Mucosa of descending colon (tissue), 3 donors: ENCODE measurements around the gene PRDM15. TPM values are rescaled to one million over a fixed set of nuclear protein-coding genes. Genes with fewer than 3 reads are reported as not detected.

Source experiments
- ATAC-seq: fragments of 200-7000 bp; cut with Tn5 transposase; one replicate; pipeline ENCODE4 v1.9.1; 2020; ENCODE audit warnings: mild to moderate bottlenecking, moderate library complexity
- DNase-seq, 3 donors: peaks; one replicate each; pipeline ENCODE4 v3.0.0-alpha.2; 2020
- H3K36me3 ChIP-seq: fragments of 200-600 bp; one replicate; pipeline ENCODE4 v1.8.0; 2021; ENCODE audit warnings: low read depth, mild to moderate bottlenecking
- H3K4me1 ChIP-seq: fragments of 200-600 bp; one replicate; pipeline ENCODE4 v1.8.0; 2021; ENCODE audit warnings: low read depth, mild to moderate bottlenecking
- H3K4me3 ChIP-seq: fragments of 200-600 bp; one replicate; pipeline ENCODE4 v1.8.0; 2021; ENCODE audit warnings: mild to moderate bottlenecking
- H3K9me3 ChIP-seq: fragments of 200-600 bp; one replicate; pipeline ENCODE4 v1.8.0; 2021; ENCODE audit warnings: mild to moderate bottlenecking
- intact Hi-C, 2 donors: fragments of 100-400 bp; cut with DNase I in 1 of 2; cut with micrococcal nuclease in 1 of 2; formaldehyde crosslinking; loops; one replicate each; pipeline versions ENCODE4 v1.11.0 to v1.11.1; 2022; cut with DNase I, micrococcal nuclease
- total RNA-seq, 3 donors: library from RNA; stranded (reverse); fragmentation: NEBNext Ultra II Directional in 2 of 3; extraction: Animal tissue kit (Norgen Biotek cat#: 25700) in 2 of 3; gene quantifications; one replicate each; pipeline versions ENCODE4 v1.2.1 to v1.2.4, GENCODE V29; 2021 to 2023
- TF ChIP-seq, protein P1 (sequence below): fragments of 200-600 bp; IDR thresholded peaks from one replicate; pipeline ENCODE4 v1.8.0; 2022; ENCODE audit warnings: antibody characterized with exemption, mild to moderate bottlenecking
- donor health status: DM: no; HTN: no; CAD: no; lungs with moderate emphysema.
- donor health status: DM: no; HTN: no; CAD: no.
- donor health status: DM: no; HTN: yes; CAD: no.

PRDM15 gene
- total RNA-seq, 3 donors from 2014 or later: 7.4 to 10.3 (median 8.3) TPM

- TF ChIP-seq, protein P1, sequence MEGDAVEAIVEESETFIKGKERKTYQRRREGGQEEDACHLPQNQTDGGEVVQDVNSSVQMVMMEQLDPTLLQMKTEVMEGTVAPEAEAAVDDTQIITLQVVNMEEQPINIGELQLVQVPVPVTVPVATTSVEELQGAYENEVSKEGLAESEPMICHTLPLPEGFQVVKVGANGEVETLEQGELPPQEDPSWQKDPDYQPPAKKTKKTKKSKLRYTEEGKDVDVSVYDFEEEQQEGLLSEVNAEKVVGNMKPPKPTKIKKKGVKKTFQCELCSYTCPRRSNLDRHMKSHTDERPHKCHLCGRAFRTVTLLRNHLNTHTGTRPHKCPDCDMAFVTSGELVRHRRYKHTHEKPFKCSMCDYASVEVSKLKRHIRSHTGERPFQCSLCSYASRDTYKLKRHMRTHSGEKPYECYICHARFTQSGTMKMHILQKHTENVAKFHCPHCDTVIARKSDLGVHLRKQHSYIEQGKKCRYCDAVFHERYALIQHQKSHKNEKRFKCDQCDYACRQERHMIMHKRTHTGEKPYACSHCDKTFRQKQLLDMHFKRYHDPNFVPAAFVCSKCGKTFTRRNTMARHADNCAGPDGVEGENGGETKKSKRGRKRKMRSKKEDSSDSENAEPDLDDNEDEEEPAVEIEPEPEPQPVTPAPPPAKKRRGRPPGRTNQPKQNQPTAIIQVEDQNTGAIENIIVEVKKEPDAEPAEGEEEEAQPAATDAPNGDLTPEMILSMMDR: no peak
- Histone ChIP-seq H3K4me1 (no peaks in the 10 kb centered on the region), H3K4me3 (no peak overlapping the region), H3K36me3 (no peaks in the 10 kb centered on the region), H3K9me3 (no peaks in the 10 kb centered on the region)
- DNase-seq (no peak), ATAC-seq (no peak)
- intact Hi-C loops: no loop called here
Measured at GRCh38 chr21:41854426-41854995, 24.6 kb downstream of the PRDM15 start.

DNA sequence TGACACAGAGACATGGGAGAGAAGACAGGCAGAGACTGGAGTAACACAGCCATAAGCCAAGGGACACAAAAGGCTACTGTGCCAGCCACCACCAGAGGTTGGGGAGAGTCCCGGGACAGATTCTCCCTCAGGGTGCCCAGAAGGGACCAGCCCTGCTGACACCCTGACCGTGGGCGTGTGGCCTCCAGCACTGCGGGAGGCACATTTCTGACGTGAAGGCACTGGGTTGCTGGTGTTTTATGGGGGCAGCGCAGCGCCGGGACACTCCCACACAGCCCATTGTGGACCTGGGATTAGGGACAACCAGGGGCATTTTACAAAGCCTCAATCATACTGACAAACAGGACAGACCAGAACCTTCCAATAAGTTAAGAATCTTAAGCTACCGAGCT is 26.2 kb downstream of the PRDM15 start:
- no peak for ATAC-seq

DNA sequence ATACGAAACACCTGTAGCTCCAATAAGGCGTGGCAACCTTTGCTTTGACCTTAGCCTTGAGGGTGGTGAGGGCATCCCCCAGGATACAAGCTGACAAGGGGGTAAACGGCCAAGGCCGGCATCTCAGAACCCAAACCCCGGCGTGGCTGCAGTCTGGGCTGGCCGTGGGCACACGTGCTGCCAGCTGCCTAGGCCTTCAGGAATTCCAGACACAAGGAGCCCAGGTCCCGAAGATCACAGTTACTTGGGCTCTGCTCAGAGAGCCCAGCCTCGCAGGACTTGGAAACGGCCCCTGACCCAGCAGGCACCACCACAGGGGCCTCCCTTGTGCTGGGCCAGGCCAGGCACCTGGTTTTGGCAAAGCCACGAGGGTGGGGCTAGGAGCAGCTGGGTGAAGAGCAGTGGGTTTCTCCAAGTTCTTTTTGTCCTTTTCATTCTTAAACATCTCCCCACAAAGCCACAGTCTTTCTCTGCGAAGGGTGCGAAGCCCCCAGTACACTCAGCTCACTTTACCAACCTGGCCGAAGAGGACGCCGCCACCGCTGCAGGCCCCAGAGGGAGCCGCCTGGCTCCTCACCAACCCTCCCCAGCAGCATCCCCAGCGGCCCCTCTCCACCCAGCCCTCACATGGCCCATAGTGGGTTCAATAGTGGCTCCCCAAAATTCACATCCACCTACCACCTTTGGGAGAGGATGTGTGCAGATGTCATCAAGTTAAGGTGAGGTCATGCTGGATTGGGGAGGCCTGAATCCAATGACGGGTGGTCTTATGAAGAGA is 26.8 kb downstream of the PRDM15 start:
- Histone ChIP-seq H3K36me3 (no peaks in the 10 kb centered on the region), H3K9me3 (no peaks in the 10 kb centered on the region), H3K4me1 (no peaks in the 10 kb centered on the region), H3K4me3 (no peak overlapping the region)
- intact Hi-C loops: no loop called here
- TF ChIP-seq, protein P1: no peak
- no peak for DNase-seq
- no peak for ATAC-seq

More for the DNA sequence above, 26.2 kb downstream of the PRDM15 start:
- Histone ChIP-seq H3K36me3 (no peaks in the 10 kb centered on the region), H3K4me1 (no peaks in the 10 kb centered on the region), H3K4me3 (no peak overlapping the region), H3K9me3 (no peaks in the 10 kb centered on the region)
- DNase-seq: no peak
- intact Hi-C loops: no loop called here
- TF ChIP-seq, protein P1: no peak

- H3K9me3 ChIP-seq: no peaks in the 10 kb centered on the region
- intact Hi-C loops: no loop called here
- no peaks in the 10 kb centered on the region for H3K36me3 ChIP-seq
- TF ChIP-seq, protein P1: no peak
- DNase-seq: no peak
- no peak overlapping the region for H3K4me3 ChIP-seq
- H3K4me1 ChIP-seq: no peaks in the 10 kb centered on the region
- no peak for ATAC-seq
Measured at GRCh38 chr21:41851090-41851790, 27.9 kb downstream of the PRDM15 start.

DNA sequence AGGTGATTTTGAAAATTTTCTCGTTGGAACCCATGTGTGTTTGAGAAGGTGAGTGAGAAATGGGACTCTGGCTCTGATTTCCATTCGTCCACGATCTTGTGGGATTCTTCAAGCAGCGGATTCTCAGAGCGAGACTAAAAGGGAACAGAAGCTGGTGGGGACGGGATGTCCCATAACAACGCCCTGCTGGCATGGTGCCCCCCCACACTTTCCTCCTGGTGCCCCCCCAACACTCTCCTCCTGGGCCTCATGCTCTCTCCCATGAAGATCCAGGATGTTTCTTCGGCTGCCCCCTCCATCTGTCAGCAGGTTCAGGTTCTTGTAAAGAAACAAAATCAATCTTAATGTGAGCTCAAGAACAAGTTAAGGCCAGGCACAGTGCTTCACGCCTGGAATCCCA is 29.1 kb downstream of the PRDM15 start:
- no peak for DNase-seq
- intact Hi-C loops: no loop called here
- ATAC-seq: no peak
- no peaks in the 10 kb centered on the region for H3K36me3 ChIP-seq
- no peaks in the 10 kb centered on the region for H3K9me3 ChIP-seq
- TF ChIP-seq, protein P1: no peak
- H3K4me1 ChIP-seq: no peaks in the 10 kb centered on the region
- no peak overlapping the region for H3K4me3 ChIP-seq
